HEK293T (cell line): Measurements from ENCODE around the gene ENTPD8.

Experiments used
- BHLHE40 ChIP-seq: fragments of 450-650 bp; IDR thresholded peaks from 2 replicates; pipeline ENCODE4 v1.6.1; 2016; ENCODE audit warnings: mild to moderate bottlenecking, moderate library complexity, borderline replicate concordance
- CTBP1 ChIP-seq: fragments of 450-650 bp; IDR thresholded peaks from 2 replicates; pipeline ENCODE4 v1.6.1; 2016; ENCODE audit warnings: borderline replicate concordance
- FOXA1 ChIP-seq: fragments of 450-650 bp; IDR thresholded peaks from 2 replicates; pipeline ENCODE4 v1.6.1; 2016; ENCODE audit warnings: mild to moderate bottlenecking
- FOXK2 ChIP-seq: fragments of 450-650 bp; IDR thresholded peaks from 2 replicates; pipeline ENCODE4 v1.6.1; 2016; ENCODE audit warnings: mild to moderate bottlenecking
- FOXM1 ChIP-seq: fragments of 450-650 bp; IDR thresholded peaks from 2 replicates; pipeline ENCODE4 v1.6.1; 2017; ENCODE audit warnings: mild to moderate bottlenecking, borderline replicate concordance
- L3MBTL2 ChIP-seq: fragments of 450-650 bp; conservative IDR thresholded peaks from 2 replicates; pipeline ENCODE4 v1.6.1; 2016; ENCODE audit warnings: mild to moderate bottlenecking
- LEF1 ChIP-seq: fragments of 450-650 bp; IDR thresholded peaks from 2 replicates; pipeline ENCODE4 v1.6.1; 2017; ENCODE audit warnings: mild to moderate bottlenecking, borderline replicate concordance
- SP1 ChIP-seq: fragments of 450-650 bp; IDR thresholded peaks from 2 replicates; pipeline ENCODE4 v1.6.1; 2017
- SUZ12 ChIP-seq: fragments of 450-650 bp; IDR thresholded peaks from 2 replicates; pipeline ENCODE4 v1.6.1; 2016; ENCODE audit warnings: mild to moderate bottlenecking
- TARDBP ChIP-seq: fragments of 450-650 bp; IDR thresholded peaks from 2 replicates; pipeline ENCODE4 v1.6.1; 2016
- ZNF384 ChIP-seq: fragments of 450-650 bp; IDR thresholded peaks from 2 replicates; pipeline ENCODE4 v1.6.1; 2016
- TF ChIP-seq, protein P1 (sequence below): fragments of 450-650 bp; IDR thresholded peaks from 2 replicates; pipeline ENCODE4 v1.6.1; 2016

DNA sequence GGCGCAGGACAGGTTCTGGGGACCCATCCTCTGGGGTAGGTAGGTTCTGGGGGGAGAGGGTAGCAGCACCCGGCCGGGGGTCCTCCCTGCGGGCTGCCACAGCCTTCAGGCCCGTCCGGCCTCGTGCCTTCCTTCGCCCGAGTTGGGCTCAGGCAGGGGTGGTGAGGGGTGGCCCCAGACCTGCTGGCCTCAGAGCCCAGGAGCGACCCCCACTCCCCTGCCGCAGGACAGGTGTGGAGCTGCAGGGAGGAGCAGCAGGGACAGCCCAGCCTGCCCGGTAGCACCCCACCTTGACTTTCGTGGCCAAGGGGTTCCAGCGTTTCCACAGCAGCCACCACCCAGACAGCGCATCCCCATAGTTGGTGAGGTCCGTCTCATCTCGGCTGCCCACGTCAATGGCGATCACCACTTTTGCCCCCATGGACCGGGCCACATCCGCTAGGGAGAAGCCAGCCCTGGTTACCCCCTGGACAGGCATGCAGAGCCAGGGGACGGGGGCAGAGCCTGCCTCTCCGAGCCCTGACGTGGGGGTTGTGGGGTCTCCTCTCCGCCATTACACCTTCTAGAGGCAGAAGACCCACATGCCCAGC is 21.3 kb upstream of the ENTPD8 start:
- TF ChIP-seq FOXK2 (no peak), SP1 (no peak), SUZ12 (no peak), TARDBP (no peak), BHLHE40 (no peak), FOXM1 (no peak), ZNF384 (no peak), LEF1 (no peak), L3MBTL2 (no peak), FOXA1 (no peak), CTBP1 (no peak)
- TF ChIP-seq, protein P1, sequence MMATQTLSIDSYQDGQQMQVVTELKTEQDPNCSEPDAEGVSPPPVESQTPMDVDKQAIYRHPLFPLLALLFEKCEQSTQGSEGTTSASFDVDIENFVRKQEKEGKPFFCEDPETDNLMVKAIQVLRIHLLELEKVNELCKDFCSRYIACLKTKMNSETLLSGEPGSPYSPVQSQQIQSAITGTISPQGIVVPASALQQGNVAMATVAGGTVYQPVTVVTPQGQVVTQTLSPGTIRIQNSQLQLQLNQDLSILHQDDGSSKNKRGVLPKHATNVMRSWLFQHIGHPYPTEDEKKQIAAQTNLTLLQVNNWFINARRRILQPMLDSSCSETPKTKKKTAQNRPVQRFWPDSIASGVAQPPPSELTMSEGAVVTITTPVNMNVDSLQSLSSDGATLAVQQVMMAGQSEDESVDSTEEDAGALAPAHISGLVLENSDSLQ, result no peak
